HepG2 (cell line): ENCODE data around the gene RAD1. TPM values are rescaled to one million over a fixed set of nuclear protein-coding genes. Genes with fewer than 3 reads are reported as not detected.
"Not testable (repeated sequence)": the region's sequence is repeated elsewhere in the genome, so short reads cannot be mapped to it uniquely, and the experiment has no call there.

Experiments
- ATAC-seq: fragments of 200-7000 bp; cut with Tn5 transposase; 3 replicates; pipeline ENCODE4 v1.9.1; 2020; ENCODE audit warnings: mild to moderate bottlenecking, moderate library complexity
- BruUV-seq: library from RNA; stranded (reverse); fragments of 400-500 nt; replicated peaks from 2 replicates; lab custom pipeline; 2021; lab: Mats Ljungman, UMichigan
- CTCF ChIA-PET: fragments of 300-600 bp; formaldehyde crosslinking; extraction: SDS; loops from one replicate; lab custom pipeline; 2021; ENCODE audit warnings: low total read pairs, inconsistent platforms, low intra/inter-chr PET ratio; lab: Yijun Ruan, JAX
- POLR2A ChIA-PET: fragments of 350-600 bp; sonication (Branson Sonifier 250); formaldehyde crosslinking; loops from one replicate; lab custom pipeline; 2020; ENCODE audit warnings: antibody characterized with exemption, inconsistent platforms; lab: Yijun Ruan, JAX
- DNase-seq: peaks from one replicate; pipeline ENCODE4 v3.0.0-alpha.2; 2015; ENCODE audit warnings: low spot score
- FAIRE-seq: peaks from 3 replicates; lab custom pipeline; 2011; peaks lifted over from hg19 to GRCh38; lab: Jason Lieb, UNC
- H2AFZ ChIP-seq: one replicate; pipeline ENCODE4 v1.6.1; 2011; ENCODE audit warnings: low read length, inconsistent platforms
- H3K27ac ChIP-seq: fragments of 300-600 bp; 3 replicates; pipeline ENCODE4 v1.8.0; 2011; ENCODE audit warnings: mixed run types, mild to moderate bottlenecking, mixed read lengths, low read length, inconsistent platforms; ENCODE audit not compliant: insufficient read depth; ENCODE audit errors: extremely low read length
- H3K27me3 ChIP-seq, 2 experiments: fragments of 200-600 bp in 1 of 2; 2 replicates in 1 of 2; 3 replicates in 1 of 2; pipeline versions ENCODE4 v1.6.0 to v1.8.0; 2011; ENCODE audit warnings: low read length in 2 of 2, mild to moderate bottlenecking in 2 of 2, moderate library complexity in 2 of 2, inconsistent platforms in 1 of 2; ENCODE audit not compliant: insufficient read depth in 2 of 2, control insufficient read depth in 1 of 2
- H3K36me3 ChIP-seq, 2 experiments: fragments of 200-600 bp in 1 of 2; replicated peaks in 1 of 2; 2 replicates in 1 of 2; 3 replicates in 1 of 2; pipeline versions ENCODE4 v1.5.1 to v1.8.0; 2011; ENCODE audit warnings: low read length in 2 of 2, inconsistent platforms in 1 of 2; ENCODE audit not compliant: insufficient read depth in 2 of 2, control insufficient read depth in 1 of 2
- H3K4me1 ChIP-seq: 2 replicates; pipeline ENCODE4 v1.5.1; 2012; ENCODE audit warnings: low read length, inconsistent platforms; ENCODE audit not compliant: insufficient read depth
- H3K4me2 ChIP-seq: 2 replicates; pipeline ENCODE4 v1.6.0; 2011; ENCODE audit warnings: low read depth, low read length, inconsistent platforms
- H3K4me3 ChIP-seq, 3 experiments: fragments of 200-600 bp in 1 of 3; sonication (generic), shearing (Covaris generic) in 1 of 3; replicated peaks in 1 of 3; 2 replicates each; pipeline ENCODE4 v1.5.1; 2011 to 2016; ENCODE audit warnings: low read length in 3 of 3, inconsistent platforms in 2 of 3, low read depth in 2 of 3, mild to moderate bottlenecking in 2 of 3, control low read depth in 1 of 3, mixed read lengths in 1 of 3; ENCODE audit not compliant: insufficient read depth in 1 of 3
- H3K79me2 ChIP-seq: one replicate; pipeline ENCODE4 v1.6.1; 2011; ENCODE audit warnings: low read length, inconsistent platforms; ENCODE audit not compliant: insufficient read depth
- H3K9ac ChIP-seq: 2 replicates; pipeline ENCODE4 v1.6.0; 2011; ENCODE audit warnings: mild to moderate bottlenecking, low read depth, low read length, inconsistent platforms; ENCODE audit not compliant: insufficient read depth
- H3K9me3 ChIP-seq: 2 replicates; pipeline ENCODE4 v1.5.1; 2012; ENCODE audit warnings: mild to moderate bottlenecking, low read length
- H4K20me1 ChIP-seq: 2 replicates; pipeline ENCODE4 v1.6.0; 2011; ENCODE audit warnings: inconsistent platforms, mild to moderate bottlenecking, low read length, moderate library complexity; ENCODE audit not compliant: insufficient read depth
- CREB1 ChIP-seq, 2 experiments: fragments of 450-650 bp in 1 of 2; IDR thresholded peaks; 2 replicates each; pipeline ENCODE4 v1.6.1; 2016 to 2017; ENCODE audit warnings: control low read depth in 1 of 2, mild to moderate bottlenecking in 1 of 2, missing compliant biosample characterization in 1 of 2, missing genetic modification characterization in 1 of 2
- ETV6 ChIP-seq: sonication (generic); formaldehyde crosslinking; conservative IDR thresholded peaks from 2 replicates; pipeline ENCODE4 v1.4.0; 2020; ENCODE audit warnings: missing genetic modification reagents
- FOSL2 ChIP-seq: sonication (generic); formaldehyde crosslinking; IDR thresholded peaks from 2 replicates; pipeline ENCODE4 v1.4.0; 2020; ENCODE audit warnings: missing genetic modification reagents
- THAP7 ChIP-seq: sonication (generic); formaldehyde crosslinking; IDR thresholded peaks from 2 replicates; pipeline ENCODE4 v1.8.1; 2023; ENCODE audit warnings: mild to moderate bottlenecking, missing genetic modification reagents
- ZSCAN29 ChIP-seq: sonication (generic); formaldehyde crosslinking; conservative IDR thresholded peaks from 2 replicates; pipeline ENCODE4 v1.4.0; 2020; ENCODE audit warnings: mild to moderate bottlenecking, missing genetic modification reagents
- WGBS: methylation state at CpG from one replicate; pipeline ENCODE4 v1.1.6; 2017; ENCODE audit warnings: low lambda C conversion rate; 5-methylcytosine and 5-hydroxymethylcytosine counted together
- in situ Hi-C: cut with HindIII; loops from 2 replicates; pipeline ENCODE4 v1.10.0; 2017; ENCODE audit warnings: low pct_unique_long_range_greater_than_20kb; ENCODE audit not compliant: extremely low pct_ligation_motif_present
- intact Hi-C: fragments of 100-400 bp; cut with micrococcal nuclease; formaldehyde crosslinking; loops from one replicate; pipeline ENCODE4 v1.10.0; 2022; ENCODE audit not compliant: unreplicated experiment
- polyA plus RNA-seq, 8 experiments: library from polyadenylated mRNA; depleted of rRNA in 3 of 8; stranded (reverse) in 7 of 8; unstranded in 1 of 8; fragments of >200 nt; fragmentation: Illumina TruSeq in 4 of 8; extraction: Trizol in 4 of 8; gene quantifications; 2 replicates each; pipeline versions ENCODE4 v1.2.1 to v1.2.3, GENCODE V29; 2011 to 2016; ENCODE audit warnings: low read depth in 4 of 8, missing spikeins in 1 of 8, mixed read lengths in 1 of 8; ENCODE audit not compliant: insufficient read depth in 1 of 8
- total RNA-seq, 5 experiments: library from RNA; depleted of rRNA; stranded (reverse); fragments of >200 nt; fragmentation: Illumina TruSeq; extraction: Trizol; gene quantifications; 2 replicates each; pipeline ENCODE4 v1.2.3, GENCODE V29; 2016; ENCODE audit warnings: low read depth in 1 of 5
- TF ChIP-seq, protein P1 (sequence below): sonication (generic); formaldehyde crosslinking; IDR thresholded peaks from 2 replicates; pipeline ENCODE4 v1.4.0; 2020; ENCODE audit warnings: missing genetic modification reagents
- TF ChIP-seq, protein P2 (sequence below): sonication (generic); formaldehyde crosslinking; IDR thresholded peaks from 2 replicates; pipeline ENCODE4 v1.4.0; 2020; ENCODE audit warnings: low read depth, mild to moderate bottlenecking, missing genetic modification reagents

The RAD1 gene
- total and polyA plus RNA-seq, 2 of the 13 experiments (the other 11 are each of a cell fraction or from before 2014, with no cell fraction given) = 14.7 to 39.1 TPM

- no peak for ATAC-seq
- in situ Hi-C loops (no loop called here), intact Hi-C loops (no loop called here)
- H3K9ac ChIP-seq = no peak overlapping the region
- H3K36me3 ChIP-seq = peaks cover 10 to 63% of the 10 kb centered on the region in 2 experiments
- WGBS = 90% methylated on average over 3 of the region's 3 CpGs
- no peaks in the 10 kb centered on the region for H4K20me1 ChIP-seq
- H3K9me3 ChIP-seq = no peaks in the 10 kb centered on the region
- POLR2A ChIA-PET = interaction anchor here (1.3 kb wide), 1 partner anchor 8 kb away, joined by 6 read pairs; the partner anchor contains the start of genes BRIX1 and RAD1
- FAIRE-seq = no peak
- no peak for DNase-seq
- CTCF ChIA-PET = no interaction called here
- no peak overlapping the region for H3K4me3 ChIP-seq
- peaks cover 8% of the 10 kb centered on the region; the same call in 1 of the 2 replicates for H3K4me1 ChIP-seq
- H3K79me2 ChIP-seq = peaks cover 9% of the 10 kb centered on the region
- TF ChIP-seq, protein P1, sequence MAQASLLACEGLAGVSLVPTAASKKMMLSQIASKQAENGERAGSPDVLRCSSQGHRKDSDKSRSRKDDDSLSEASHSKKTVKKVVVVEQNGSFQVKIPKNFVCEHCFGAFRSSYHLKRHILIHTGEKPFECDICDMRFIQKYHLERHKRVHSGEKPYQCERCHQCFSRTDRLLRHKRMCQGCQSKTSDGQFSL (CRISPR knock-in tag) = no peak
- TF ChIP-seq ZSCAN29 (CRISPR knock-in tag) (no peak), FOSL2 (CRISPR knock-in tag) (peak; percentile 43), THAP7 (CRISPR knock-in tag) (no peak), CREB1 (IDR thresholded peaks at IDR 0.05) (0 out of 2 replicates have a peak, but pooled peaks have one; percentile 19), CREB1 (CRISPR knock-in tag; IDR thresholded peaks at IDR 0.05) (no peak), ETV6 (CRISPR knock-in tag) (no peak)
- TF ChIP-seq, protein P2, sequence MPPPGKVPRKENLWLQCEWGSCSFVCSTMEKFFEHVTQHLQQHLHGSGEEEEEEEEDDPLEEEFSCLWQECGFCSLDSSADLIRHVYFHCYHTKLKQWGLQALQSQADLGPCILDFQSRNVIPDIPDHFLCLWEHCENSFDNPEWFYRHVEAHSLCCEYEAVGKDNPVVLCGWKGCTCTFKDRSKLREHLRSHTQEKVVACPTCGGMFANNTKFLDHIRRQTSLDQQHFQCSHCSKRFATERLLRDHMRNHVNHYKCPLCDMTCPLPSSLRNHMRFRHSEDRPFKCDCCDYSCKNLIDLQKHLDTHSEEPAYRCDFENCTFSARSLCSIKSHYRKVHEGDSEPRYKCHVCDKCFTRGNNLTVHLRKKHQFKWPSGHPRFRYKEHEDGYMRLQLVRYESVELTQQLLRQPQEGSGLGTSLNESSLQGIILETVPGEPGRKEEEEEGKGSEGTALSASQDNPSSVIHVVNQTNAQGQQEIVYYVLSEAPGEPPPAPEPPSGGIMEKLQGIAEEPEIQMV = no peak
- H2AFZ ChIP-seq = no peak overlapping the region
- BruUV-seq = no TSS peak
- H3K4me2 ChIP-seq = no peak overlapping the region
- no peak overlapping the region for H3K27ac ChIP-seq
- no peaks in the 10 kb centered on the region for H3K27me3 ChIP-seq
Measured at GRCh38 chr5:34923694-34924461, 8.6 kb upstream of the RAD1 start.

DNA sequence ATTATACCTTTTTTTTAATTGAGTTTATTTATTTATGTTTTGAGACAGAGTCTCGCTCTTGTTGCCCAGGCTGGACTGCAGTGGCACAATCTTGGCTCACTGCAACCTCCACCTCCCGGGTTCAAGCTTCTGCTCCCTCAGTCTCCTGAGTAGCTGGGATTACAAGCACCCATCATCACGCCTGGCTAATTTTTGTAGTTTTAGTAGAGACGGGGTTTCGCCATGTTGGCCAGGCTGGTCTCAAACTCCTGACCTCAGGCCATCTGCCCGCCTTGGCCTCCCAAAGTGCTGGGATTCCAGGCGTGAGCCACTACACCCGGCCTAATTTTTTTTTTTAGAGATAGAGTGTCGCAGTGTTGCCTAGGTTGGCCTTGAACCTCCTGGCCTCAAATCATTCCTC, 8.0 kb upstream of the RAD1 start:
- H3K9ac ChIP-seq, CTCF ChIA-PET, H4K20me1 ChIP-seq, H2AFZ ChIP-seq, H3K9me3 ChIP-seq, H3K4me1 ChIP-seq, BruUV-seq, H3K4me2 ChIP-seq, intact Hi-C loops, H3K4me3 ChIP-seq, ATAC-seq, FAIRE-seq, H3K27me3 ChIP-seq, DNase-seq, in situ Hi-C loops, H3K27ac ChIP-seq: not testable (repeated sequence)
- Histone ChIP-seq H3K36me3 (peaks cover 10 to 66% of the 10 kb centered on the region in 2 experiments), H3K79me2 (peaks cover 15% of the 10 kb centered on the region)
- 100% methylated on average over 9 of the region's 9 CpGs for WGBS
- POLR2A ChIA-PET = interaction anchor here (1.3 kb wide), 1 partner anchor 8 kb away, joined by 6 read pairs; the partner anchor contains the start of genes BRIX1 and RAD1
